Vagina (tissue), 2 donors: Measurements from ENCODE around the gene JHY. TPM values are rescaled to one million over a fixed set of nuclear protein-coding genes. Genes with fewer than 3 reads are reported as not detected.

Experiments
- DNase-seq, 2 donors: peaks; one replicate each; pipeline ENCODE4 v3.0.0-alpha.2; 2017; ENCODE audit errors: extremely low spot score in 2 of 2
- H3K27ac ChIP-seq: fragments of 200-600 bp; sonication (generic); one replicate; pipeline ENCODE4 v1.5.1; 2019
- H3K27me3 ChIP-seq: fragments of 200-600 bp; sonication (generic); one replicate; pipeline ENCODE4 v1.5.1; 2019
- H3K36me3 ChIP-seq, 2 donors: fragments of 200-600 bp; sonication (generic); one replicate each; pipeline ENCODE4 v1.5.1; 2017 to 2019
- H3K4me1 ChIP-seq: fragments of 200-600 bp; sonication (generic); one replicate; pipeline ENCODE4 v1.5.1; 2019
- H3K4me3 ChIP-seq, 2 donors: fragments of 200-600 bp; sonication (generic); 1 replicate in 1 of 2; 2 replicates in 1 of 2; pipeline ENCODE4 v1.5.1; 2016 to 2019
- H3K9me3 ChIP-seq: fragments of 200-600 bp; sonication (generic); one replicate; pipeline ENCODE4 v1.5.1; 2019
- CTCF ChIP-seq, 3 experiments: fragments of 450-650 bp in 2 of 3; fragments of 200-600 bp in 1 of 3; sonication (generic) in 1 of 3; IDR thresholded peaks; one replicate each; pipeline ENCODE4 v1.5.1; 2017 to 2019; ENCODE audit warnings: antibody characterized with exemption in 3 of 3, mild to moderate bottlenecking in 2 of 3, moderate library complexity in 2 of 3
- POLR2A ChIP-seq, 2 donors: fragments of 450-650 bp; IDR thresholded peaks; one replicate each; pipeline ENCODE4 v1.6.1; 2017; ENCODE audit warnings: antibody characterized with exemption in 2 of 2, mild to moderate bottlenecking in 2 of 2, moderate library complexity in 2 of 2
- POLR2AphosphoS5 ChIP-seq, 2 donors: sonication (generic); formaldehyde crosslinking; IDR thresholded peaks; one replicate each; pipeline ENCODE4 v1.9.0; 2017; ENCODE audit warnings: antibody characterized with exemption in 2 of 2, mild to moderate bottlenecking in 2 of 2, low read depth in 1 of 2; ENCODE audit not compliant: insufficient read depth in 1 of 2
- intact Hi-C: fragments of 100-400 bp; cut with DNase I; formaldehyde crosslinking; loops from one replicate; pipeline ENCODE4 v1.15.1; 2023
- total RNA-seq: library from RNA; depleted of rRNA; stranded (reverse); fragments of >200 nt; gene quantifications from one replicate; pipeline ENCODE4 v1.2.3, GENCODE V29; 2016

The JHY gene
- total RNA-seq, 1 donor from 2014 or later: 7.6 TPM

GRCh38 chr11:122864386-122865115 lies 18.0 kb upstream of the JHY start:
- Histone ChIP-seq H3K9me3 (no peaks in the 10 kb centered on the region), H3K27ac (no peak overlapping the region), H3K27me3 (no peaks in the 10 kb centered on the region), H3K4me3 (no peak overlapping the region), H3K36me3 (no peaks in the 10 kb centered on the region), H3K4me1 (no peaks in the 10 kb centered on the region)
- intact Hi-C loops: loop anchor here (10.0 kb wide), 1 partner anchor 160 kb away; no protein-coding TSS in a partner anchor
- no peak for TF ChIP-seq CTCF (IDR thresholded peaks at IDR 0.05)
- TF ChIP-seq POLR2A (IDR thresholded peaks at IDR 0.05): no peak
- TF ChIP-seq POLR2AphosphoS5 (IDR thresholded peaks at IDR 0.05; ENCODE audit: insufficient read depth in 1 of 2, low read depth in 1 of 2): no peak
- no peak for DNase-seq

- TF ChIP-seq POLR2A (IDR thresholded peaks at IDR 0.05): no peak
- no peak for TF ChIP-seq POLR2AphosphoS5 (IDR thresholded peaks at IDR 0.05; ENCODE audit: insufficient read depth in 1 of 2, low read depth in 1 of 2)
- TF ChIP-seq CTCF (IDR thresholded peaks at IDR 0.05): no peak
- Histone ChIP-seq H3K27me3 (no peaks in the 10 kb centered on the region), H3K27ac (no peak overlapping the region), H3K9me3 (no peaks in the 10 kb centered on the region), H3K36me3 (no peaks in the 10 kb centered on the region), H3K4me3 (no peak overlapping the region), H3K4me1 (no peaks in the 10 kb centered on the region)
- intact Hi-C loops: loop anchor here (10.0 kb wide), 1 partner anchor 155 kb away; no protein-coding TSS in a partner anchor
- no peak for DNase-seq
Measured at GRCh38 chr11:122869622-122870021, 12.9 kb upstream of the JHY start.

- Histone ChIP-seq H3K27me3 (no peaks in the 10 kb centered on the region), H3K9me3 (no peaks in the 10 kb centered on the region), H3K36me3 (no peaks in the 10 kb centered on the region), H3K4me3 (no peak overlapping the region), H3K27ac (no peak overlapping the region), H3K4me1 (no peaks in the 10 kb centered on the region)
- intact Hi-C loops: no loop called here
- no peak for DNase-seq
- no peak for TF ChIP-seq CTCF (IDR thresholded peaks at IDR 0.05)
- TF ChIP-seq POLR2AphosphoS5 (IDR thresholded peaks at IDR 0.05; ENCODE audit: insufficient read depth in 1 of 2, low read depth in 1 of 2): no peak
- no peak for TF ChIP-seq POLR2A (IDR thresholded peaks at IDR 0.05)
Measured at GRCh38 chr11:122871302-122871701, 11.3 kb upstream of the JHY start.

- DNase-seq: no peak
- no peaks in the 10 kb centered on the region for H3K36me3 ChIP-seq
- H3K27me3 ChIP-seq: no peaks in the 10 kb centered on the region
- no peak overlapping the region for H3K27ac ChIP-seq
- no peak for TF ChIP-seq CTCF (IDR thresholded peaks at IDR 0.05)
- no peak for TF ChIP-seq POLR2A (IDR thresholded peaks at IDR 0.05)
- TF ChIP-seq POLR2AphosphoS5 (IDR thresholded peaks at IDR 0.05; ENCODE audit: insufficient read depth in 1 of 2, low read depth in 1 of 2): no peak
- no peak overlapping the region for H3K4me3 ChIP-seq
- no peaks in the 10 kb centered on the region for H3K9me3 ChIP-seq
- H3K4me1 ChIP-seq: no peaks in the 10 kb centered on the region
- intact Hi-C loops: no loop called here
Measured at GRCh38 chr11:122872046-122872445, 10.5 kb upstream of the JHY start.

- Histone ChIP-seq H3K4me1 (no peaks in the 10 kb centered on the region), H3K27ac (no peak overlapping the region), H3K4me3 (no peak overlapping the region), H3K9me3 (no peaks in the 10 kb centered on the region), H3K27me3 (no peaks in the 10 kb centered on the region), H3K36me3 (no peaks in the 10 kb centered on the region)
- intact Hi-C loops: no loop called here
- no peak for DNase-seq
- TF ChIP-seq CTCF (IDR thresholded peaks at IDR 0.05) (no peak), POLR2A (IDR thresholded peaks at IDR 0.05) (no peak), POLR2AphosphoS5 (IDR thresholded peaks at IDR 0.05; ENCODE audit: insufficient read depth in 1 of 2, low read depth in 1 of 2) (no peak)
Measured at GRCh38 chr11:122874991-122875390, 7.6 kb upstream of the JHY start.
